GM10266 (cell line): Measurements from ENCODE around the gene BCAR3.
A peak's percentile ranks its signal among the peaks of the same experiment; 100 is the strongest.

ENCODE experiments used
- DNase-seq: peaks from one replicate; pipeline ENCODE4 v3.0.0; 2012; ENCODE audit errors: extremely low spot score
- TF ChIP-seq, protein P1 (sequence below): IDR thresholded peaks from 2 replicates; pipeline ENCODE4 v1.5.1; 2012; ENCODE audit warnings: mild to moderate bottlenecking, low read depth; ENCODE audit not compliant: control insufficient read depth, insufficient read depth; ENCODE audit errors: missing control alignments

Gene BCAR3

DNA sequence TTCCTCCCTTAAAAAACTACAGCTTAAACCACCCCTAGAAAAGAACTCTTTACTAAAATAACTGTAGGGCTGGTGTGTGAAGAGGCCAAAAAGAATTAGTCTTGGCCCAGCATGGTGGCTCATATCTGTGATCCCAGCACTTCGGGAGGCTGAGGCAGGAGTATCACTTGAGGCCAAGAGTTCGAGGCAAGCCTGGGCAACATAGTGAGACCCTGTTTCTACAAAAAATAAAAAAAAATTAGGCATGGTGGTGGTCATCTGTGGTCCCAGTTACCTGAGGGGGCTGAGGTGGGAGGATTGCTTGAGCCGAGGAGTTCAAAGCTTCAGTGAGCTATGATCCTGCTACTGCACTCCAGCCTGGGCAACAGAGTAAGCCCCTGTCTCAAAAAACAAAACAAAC, 44.9 kb downstream of the BCAR3 start:
- no peak for DNase-seq
- TF ChIP-seq, protein P1, sequence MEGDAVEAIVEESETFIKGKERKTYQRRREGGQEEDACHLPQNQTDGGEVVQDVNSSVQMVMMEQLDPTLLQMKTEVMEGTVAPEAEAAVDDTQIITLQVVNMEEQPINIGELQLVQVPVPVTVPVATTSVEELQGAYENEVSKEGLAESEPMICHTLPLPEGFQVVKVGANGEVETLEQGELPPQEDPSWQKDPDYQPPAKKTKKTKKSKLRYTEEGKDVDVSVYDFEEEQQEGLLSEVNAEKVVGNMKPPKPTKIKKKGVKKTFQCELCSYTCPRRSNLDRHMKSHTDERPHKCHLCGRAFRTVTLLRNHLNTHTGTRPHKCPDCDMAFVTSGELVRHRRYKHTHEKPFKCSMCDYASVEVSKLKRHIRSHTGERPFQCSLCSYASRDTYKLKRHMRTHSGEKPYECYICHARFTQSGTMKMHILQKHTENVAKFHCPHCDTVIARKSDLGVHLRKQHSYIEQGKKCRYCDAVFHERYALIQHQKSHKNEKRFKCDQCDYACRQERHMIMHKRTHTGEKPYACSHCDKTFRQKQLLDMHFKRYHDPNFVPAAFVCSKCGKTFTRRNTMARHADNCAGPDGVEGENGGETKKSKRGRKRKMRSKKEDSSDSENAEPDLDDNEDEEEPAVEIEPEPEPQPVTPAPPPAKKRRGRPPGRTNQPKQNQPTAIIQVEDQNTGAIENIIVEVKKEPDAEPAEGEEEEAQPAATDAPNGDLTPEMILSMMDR: no peak

DNA sequence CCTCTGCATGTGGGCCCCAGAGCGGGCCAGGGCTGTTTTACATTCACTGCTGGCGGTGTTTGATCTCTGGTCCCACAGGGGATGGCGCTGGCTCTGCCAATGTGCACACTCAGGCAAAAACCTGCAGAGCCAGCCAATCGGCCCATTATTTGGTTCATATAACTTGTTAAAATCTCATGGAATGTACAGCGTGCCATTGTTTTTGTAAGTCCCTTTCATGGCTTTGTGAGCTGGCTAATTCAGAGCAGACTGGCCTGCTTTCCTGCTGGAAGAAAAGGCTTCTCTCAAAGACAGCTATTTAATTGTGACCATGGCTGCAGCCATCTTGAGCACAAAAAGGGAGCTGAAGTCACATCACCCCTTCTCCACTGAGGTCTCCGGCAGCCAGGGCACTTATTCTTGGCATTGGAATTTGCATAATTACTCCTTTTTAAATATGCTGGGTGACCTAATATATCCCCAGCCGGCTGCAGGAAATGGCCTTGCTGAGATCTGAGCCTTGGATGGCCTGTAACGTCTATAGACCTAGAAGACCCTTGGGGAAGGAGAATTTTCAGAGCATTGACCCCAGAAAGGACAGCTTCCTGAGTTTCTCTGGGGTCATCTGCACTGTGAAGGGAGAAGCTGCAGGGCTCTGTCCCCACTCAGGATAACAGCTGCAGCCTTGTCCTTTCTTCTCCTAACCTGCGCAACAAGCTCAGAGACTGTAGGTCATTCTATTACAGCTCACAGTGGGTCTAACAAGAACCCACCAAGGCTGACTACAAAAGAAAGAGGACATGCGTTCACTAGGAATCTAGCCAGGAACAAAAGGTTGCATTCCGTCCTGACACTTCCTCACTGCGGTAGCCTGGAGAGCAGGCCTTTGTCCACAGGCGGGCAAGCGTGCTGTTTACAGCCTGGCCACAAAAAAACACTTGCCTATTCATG, 45.8 kb downstream of the BCAR3 start:
- DNase-seq: no peak
- TF ChIP-seq, protein P1: no peak

DNA sequence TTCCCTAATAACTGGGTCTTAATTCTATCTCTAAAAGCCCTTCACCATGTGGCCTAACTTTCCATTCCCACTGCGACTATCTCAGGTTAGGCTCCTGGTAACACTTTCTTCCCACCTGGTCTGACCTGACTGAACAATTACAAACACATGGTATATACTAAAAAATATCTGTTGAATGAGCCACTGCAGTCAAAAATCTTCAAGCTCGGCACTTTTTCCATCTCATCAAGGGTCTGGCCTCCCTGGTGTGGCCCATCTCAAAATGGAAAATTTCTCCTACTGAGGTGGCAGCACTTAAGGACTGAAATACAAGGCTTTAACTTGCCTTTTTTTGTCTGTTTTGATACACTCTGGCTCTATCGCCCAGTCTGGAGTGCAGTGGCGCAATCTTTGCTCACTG, 48.3 kb downstream of the BCAR3 start:
- TF ChIP-seq, protein P1: no peak
- DNase-seq: no peak

DNA sequence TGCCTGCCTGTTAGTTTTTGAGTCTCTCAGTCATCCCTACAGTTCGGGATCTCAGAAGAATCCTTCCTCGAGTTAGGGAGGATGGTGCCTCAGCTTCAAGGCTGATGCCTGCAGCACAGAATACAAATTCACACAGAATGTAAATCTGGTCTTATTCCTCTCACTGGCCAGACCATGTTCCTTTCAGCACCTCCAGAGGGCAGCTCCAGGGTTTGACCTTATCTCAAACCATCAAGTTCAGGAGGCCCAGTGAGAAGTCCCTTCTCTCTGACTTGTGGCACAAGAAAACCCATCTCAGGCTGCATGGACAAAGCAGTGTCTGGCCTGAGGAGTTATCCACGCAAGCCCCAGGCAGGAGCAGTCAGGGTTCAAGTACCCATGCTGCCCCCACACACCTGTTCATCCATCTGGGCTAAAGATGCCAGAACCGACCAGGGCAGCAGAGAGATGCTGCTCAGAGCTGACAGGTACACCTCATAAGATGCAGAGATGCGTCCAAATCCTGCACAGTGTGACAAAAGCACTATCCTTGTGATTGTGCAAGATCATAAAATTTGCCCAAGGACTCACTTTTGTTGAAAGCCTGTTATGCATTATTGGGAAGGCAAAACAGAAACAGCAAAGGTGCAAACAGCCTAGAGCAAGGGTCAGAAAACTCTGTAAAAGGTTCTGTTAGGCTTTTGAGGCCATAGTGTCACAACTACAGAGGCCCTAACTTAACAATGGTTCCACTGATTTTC, 49.8 kb downstream of the BCAR3 start:
- TF ChIP-seq, protein P1: peak; percentile 42
- peak; percentile 22 for DNase-seq

DNA sequence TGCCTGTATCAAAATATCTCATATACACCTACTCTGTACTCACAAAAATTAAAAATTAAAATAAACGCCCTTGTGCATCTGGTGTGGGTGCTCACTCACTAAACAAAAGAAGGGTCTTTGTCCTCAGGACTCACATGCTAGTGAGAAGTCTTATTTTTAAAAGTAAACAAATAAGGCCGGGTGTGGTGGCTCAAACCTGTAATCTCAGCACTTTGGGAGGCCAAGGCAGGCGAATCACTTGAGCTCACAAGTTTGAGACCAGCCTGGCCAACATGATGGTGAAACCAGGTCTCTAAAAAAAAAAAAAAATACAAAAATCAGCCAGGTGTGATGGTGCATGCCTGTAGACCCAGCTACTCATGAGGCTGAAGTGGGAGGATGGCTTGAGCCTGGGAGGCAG, 51.5 kb downstream of the BCAR3 start:
- TF ChIP-seq, protein P1: no peak
- DNase-seq: no peak

DNA sequence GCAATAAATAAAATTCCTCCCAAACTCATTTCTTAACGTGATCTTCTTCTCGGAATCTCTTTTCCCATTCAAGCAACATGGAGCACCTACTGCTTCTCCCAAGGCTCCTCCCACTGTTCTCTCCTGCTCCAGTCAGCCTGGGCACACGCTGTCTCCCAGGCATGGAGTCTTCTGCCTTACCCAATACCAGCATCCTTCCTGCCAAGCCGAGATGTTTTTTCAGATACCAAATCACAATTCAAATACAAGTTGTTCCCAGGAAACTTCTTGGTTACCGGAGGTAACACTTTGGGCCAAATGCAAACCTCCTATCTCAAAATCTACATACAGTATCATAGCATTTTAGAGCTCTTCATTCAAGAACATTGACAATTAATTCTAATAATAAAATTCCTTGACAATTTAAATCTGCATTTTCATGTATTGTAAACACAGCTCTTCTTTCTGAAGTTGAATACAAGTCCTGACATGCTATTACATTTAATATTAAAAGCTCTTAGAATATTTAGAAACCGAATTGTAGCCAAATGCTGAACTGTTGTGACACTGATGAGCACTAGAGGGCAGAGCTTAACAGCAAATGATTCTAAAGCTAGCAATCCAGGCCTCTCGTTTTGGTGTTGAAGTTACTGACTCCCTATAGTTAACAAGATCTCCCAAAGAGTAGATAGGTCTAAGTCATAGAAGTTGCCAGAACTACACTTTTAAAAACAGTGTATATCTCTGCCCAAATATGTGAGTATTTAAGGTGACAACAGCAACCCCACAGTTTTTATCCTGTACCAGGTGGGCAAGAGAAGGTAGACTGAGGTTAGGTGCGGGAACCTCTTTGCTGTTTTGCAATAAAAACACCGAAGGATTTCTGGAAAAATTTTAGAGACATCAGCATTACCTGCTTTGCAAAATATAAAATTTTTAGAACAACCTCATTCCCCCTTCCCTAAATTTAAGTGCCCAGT, 52.3 kb downstream of the BCAR3 start:
- TF ChIP-seq, protein P1: peak; percentile 74
- DNase-seq: peak; percentile 55
